K562 (cell line): ENCODE measurements around the gene FOXA3. TPM values are rescaled to one million over a fixed set of nuclear protein-coding genes. Genes with fewer than 3 reads are reported as not detected.

Source experiments
- BCLAF1 ChIP-seq, 2 experiments: fragments of 450-650 bp in 1 of 2; IDR thresholded peaks; 2 replicates each; pipeline ENCODE4 v1.6.1; 2011 to 2017; ENCODE audit warnings: low read depth in 2 of 2, antibody characterized with exemption in 1 of 2, borderline replicate concordance in 1 of 2, low read length in 1 of 2, mild to moderate bottlenecking in 1 of 2, mixed read lengths in 1 of 2; ENCODE audit not compliant: control insufficient read depth in 1 of 2
- CTBP1 ChIP-seq: fragments of 450-650 bp; IDR thresholded peaks from 2 replicates; pipeline ENCODE4 v1.6.1; 2016; ENCODE audit warnings: borderline replicate concordance
- DNMT1 ChIP-seq: fragments of 450-650 bp; IDR thresholded peaks from 2 replicates; pipeline ENCODE4 v1.6.1; 2016; ENCODE audit warnings: antibody characterized with exemption, mild to moderate bottlenecking
- E2F4 ChIP-seq: sonication (generic); formaldehyde crosslinking; IDR thresholded peaks from 2 replicates; pipeline ENCODE4 v1.8.0; 2022; ENCODE audit warnings: mild to moderate bottlenecking, low read depth, missing genetic modification reagents
- ELF2 ChIP-seq: fragments of 250-450 bp; sonication (Bioruptor Pico); IDR thresholded peaks from 2 replicates; pipeline ENCODE4 v1.5.0; 2021; ENCODE audit warnings: mild to moderate bottlenecking
- GABPA ChIP-seq: fragments of 200-800 bp; sonication (Bioruptor generic); conservative IDR thresholded peaks from 2 replicates; pipeline ENCODE4 v1.6.1; 2016; ENCODE audit warnings: low read depth, missing genetic modification characterization, missing compliant biosample characterization
- MXI1 ChIP-seq: IDR thresholded peaks from 2 replicates; pipeline ENCODE4 v1.6.1; 2011; ENCODE audit warnings: low read depth, mild to moderate bottlenecking, improper control_type of control experiment, low read length
- PHB2 ChIP-seq: fragments of 450-650 bp; IDR thresholded peaks from 2 replicates; pipeline ENCODE4 v1.6.1; 2017; ENCODE audit warnings: low read depth
- SMAD1 ChIP-seq: fragments of 150-350 bp; IDR thresholded peaks from 2 replicates; pipeline ENCODE4 v1.6.1; 2014; ENCODE audit warnings: low read length, low read depth; ENCODE audit not compliant: partially characterized antibody
- SNAPC5 ChIP-seq: fragments of 250-450 bp; sonication (Bioruptor Pico); IDR thresholded peaks from 2 replicates; pipeline ENCODE4 v1.8.0; 2021; ENCODE audit warnings: moderate library complexity, mild to moderate bottlenecking, inconsistent platforms
- USF1 ChIP-seq: sonication (generic); formaldehyde crosslinking; IDR thresholded peaks from 2 replicates; pipeline ENCODE4 v1.9.0; 2022; ENCODE audit warnings: mild to moderate bottlenecking, missing genetic modification reagents
- VEZF1 ChIP-seq: fragments of 200-800 bp; sonication (Bioruptor generic); IDR thresholded peaks from 2 replicates; pipeline ENCODE4 v1.6.1; 2017; ENCODE audit warnings: missing genetic modification characterization, missing compliant biosample characterization
- ZFP30 ChIP-seq: fragments of 250-450 bp; sonication (Bioruptor Pico); IDR thresholded peaks from 2 replicates; pipeline ENCODE4 v1.8.0; 2022; ENCODE audit warnings: moderate library complexity, mild to moderate bottlenecking, inconsistent platforms, borderline replicate concordance
- ZZZ3 ChIP-seq: fragments of 450-650 bp; IDR thresholded peaks from 2 replicates; pipeline ENCODE4 v1.6.1; 2016; ENCODE audit warnings: antibody characterized with exemption, mild to moderate bottlenecking, moderate library complexity
- polyA plus RNA-seq, 8 experiments: library from polyadenylated mRNA; depleted of rRNA in 4 of 8; stranded (reverse) in 5 of 8; unstranded in 3 of 8; fragments of >200 nt; fragmentation: Nextera tagmentation in 2 of 8; fragmentation: Illumina TruSeq in 1 of 8; extraction: Ambion mirVana in 2 of 8; extraction: Trizol in 1 of 8; gene quantifications; 2 replicates each; pipeline versions ENCODE4 v1.2.1 to v1.2.3, GENCODE V29; 2011 to 2014; ENCODE audit warnings: inconsistent platforms in 1 of 8, missing spikeins in 1 of 8
- total RNA-seq, 7 experiments: library from RNA; depleted of rRNA in 6 of 7; stranded (reverse); fragments of >200 nt in 6 of 7; fragmentation: Illumina TruSeq in 2 of 7; extraction: Trizol in 2 of 7; gene quantifications; 2 replicates each; pipeline versions ENCODE4 v1.2.1 to v1.2.3, GENCODE V29; 2011 to 2021; ENCODE audit warnings: low replicate concordance in 1 of 7

FOXA3 gene
- total and polyA plus RNA-seq, 9 of the 15 experiments (the other 6 are each of a cell fraction or from before 2014, with no cell fraction given) = 1.3 to 15.5 (median 4.7) TPM

- TF ChIP-seq BCLAF1 (IDR thresholded peaks at IDR 0.05; ENCODE audit: borderline replicate concordance in 1 of 2, control insufficient read depth in 1 of 2, low read depth in 2 of 2, low read length in 1 of 2) (no peak), USF1 (no peak), MXI1 (no peak), ZFP30 (no peak), DNMT1 (no peak), PHB2 (peak; percentile 52; the same call in 1 of the 2 replicates), VEZF1 (CRISPR knock-in tag) (peak; percentile 87), ELF2 (CRISPR knock-in tag) (no peak), SNAPC5 (CRISPR knock-in tag) (no peak), ZZZ3 (no peak), CTBP1 (peak; percentile 67), GABPA (tag) (peak; percentile 22; the same call in 1 of the 2 replicates), E2F4 (no peak), SMAD1 (no peak)
These were observed 12.5 kb downstream of the FOXA3 start (continued) for GRCh38 chr19:45876411-45877197.
